RCC 7860 (cell line): Measurements from ENCODE around the gene PXDC1.

Experiments
- DNase-seq: peaks from one replicate; pipeline ENCODE4 v3.0.0-alpha.2; 2015; ENCODE audit warnings: low spot score
- FAIRE-seq: peaks from 2 replicates; lab custom pipeline; 2012; peaks lifted over from hg19 to GRCh38; lab: Jason Lieb, UNC

PXDC1 gene

GRCh38 chr6:3719462-3720308 is 31.8 kb downstream of the PXDC1 start:
- FAIRE-seq (no peak), DNase-seq (no peak)

- FAIRE-seq (no peak), DNase-seq (no peak)
Measured at GRCh38 chr6:3718407-3718806, 33.1 kb downstream of the PXDC1 start.

DNA sequence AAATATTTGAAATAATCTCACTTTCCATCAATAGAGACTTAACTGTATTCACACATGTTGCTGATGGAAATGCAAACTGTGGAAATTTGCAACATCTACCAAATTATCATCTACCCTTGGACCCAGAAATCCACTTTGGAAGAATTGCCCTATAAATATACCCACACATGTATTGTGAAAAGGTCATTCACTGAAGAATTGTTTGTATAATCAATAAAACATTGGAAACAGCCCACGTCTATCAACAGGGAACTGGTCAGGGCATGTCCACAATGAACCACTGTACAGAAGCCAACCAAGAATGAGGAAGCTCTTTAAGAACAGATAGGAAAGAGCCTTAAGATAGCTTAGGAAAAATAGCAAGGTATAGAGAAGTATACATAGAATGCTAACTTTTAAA is 36.2 kb downstream of the PXDC1 start:
- DNase-seq (no peak), FAIRE-seq (no peak)

DNA sequence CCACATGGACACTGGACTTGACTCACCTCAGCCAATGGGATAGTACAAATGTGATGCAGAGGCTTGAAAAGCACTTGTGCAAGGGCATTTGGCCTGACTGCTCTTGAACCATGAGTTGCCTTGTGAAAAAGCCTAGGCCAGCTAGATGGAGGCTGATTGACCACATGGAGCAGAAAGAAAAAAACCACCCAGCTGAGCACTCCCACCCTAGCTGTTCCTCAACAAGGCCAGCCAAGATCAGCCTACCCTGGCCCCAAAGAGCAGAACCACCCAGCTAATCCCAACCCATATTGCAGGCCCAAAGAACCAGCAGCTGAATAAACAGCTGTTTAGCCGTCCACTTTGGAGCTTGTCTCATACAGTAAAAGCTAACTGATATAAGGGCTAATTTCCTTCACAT is 36.7 kb downstream of the PXDC1 start:
- FAIRE-seq (no peak), DNase-seq (no peak)

DNA sequence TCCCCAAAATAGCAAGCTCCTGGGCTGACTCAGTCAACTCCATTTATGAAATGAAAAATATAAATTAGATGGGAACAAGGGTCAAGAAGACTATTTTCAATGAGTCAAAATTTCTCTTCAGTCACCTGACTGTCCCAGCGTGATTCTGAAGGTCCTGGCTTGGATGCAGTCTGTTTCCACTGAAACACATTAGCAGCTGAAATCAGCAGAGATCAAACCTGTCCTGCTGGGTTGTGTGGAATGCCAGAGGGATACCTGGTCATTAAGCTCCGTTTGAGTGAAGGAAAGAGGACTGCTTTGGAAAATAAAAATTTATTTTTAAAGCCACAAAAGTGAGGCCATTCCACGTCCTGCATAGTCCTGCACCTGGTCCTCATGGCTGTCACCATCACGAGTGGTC is 37.4 kb downstream of the PXDC1 start:
- DNase-seq (no peak), FAIRE-seq (no peak)

GRCh38 chr6:3712827-3713665 is 38.5 kb downstream of the PXDC1 start:
- DNase-seq: no peak
- no peak for FAIRE-seq

- no peak for FAIRE-seq
- no peak for DNase-seq
Measured at GRCh38 chr6:3711776-3712175, 39.7 kb downstream of the PXDC1 start.

DNA sequence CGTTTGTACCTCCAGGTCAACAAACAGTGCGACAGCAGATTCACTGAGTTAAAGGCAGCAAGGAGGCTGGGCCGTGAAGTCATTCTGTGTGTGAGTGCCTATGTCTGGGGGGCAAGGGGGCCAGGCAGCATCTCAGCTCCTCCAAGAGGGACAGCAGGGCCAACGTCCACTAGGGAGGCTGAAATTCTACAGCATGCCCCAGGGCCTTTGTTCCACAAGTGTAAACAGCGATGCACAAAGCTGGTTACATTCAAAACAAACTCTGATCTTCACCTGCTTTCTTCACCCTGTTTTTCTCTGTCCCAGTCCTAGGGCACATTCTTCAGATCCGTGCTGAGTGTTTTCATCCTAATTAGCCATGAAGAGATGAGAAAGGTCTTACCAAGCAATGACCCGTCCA is 41.1 kb downstream of the PXDC1 start:
- no peak for DNase-seq
- FAIRE-seq: no peak

DNA sequence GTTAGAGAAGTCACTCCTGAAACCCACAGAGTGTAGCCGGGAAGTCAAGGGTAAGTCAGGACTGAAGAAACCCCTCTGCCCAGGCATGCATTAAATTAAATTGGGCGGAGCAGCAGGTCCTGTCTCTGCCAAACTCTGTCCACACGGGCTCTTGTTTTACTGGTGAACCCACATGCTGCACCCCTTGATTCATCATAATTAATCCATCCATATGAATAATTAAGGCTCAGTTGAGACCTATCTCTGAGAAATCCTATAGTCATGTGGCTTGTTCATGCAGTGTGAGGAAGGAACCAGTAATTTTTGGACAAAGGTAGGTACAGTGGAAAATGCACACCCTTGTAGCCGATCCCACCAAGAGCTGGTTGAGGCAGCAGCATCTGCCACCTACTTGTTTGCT is 43.0 kb downstream of the PXDC1 start:
- FAIRE-seq (no peak), DNase-seq (no peak)

- DNase-seq: no peak
Measured at GRCh38 chr6:3707751-3708412, 43.6 kb downstream of the PXDC1 start.

DNA sequence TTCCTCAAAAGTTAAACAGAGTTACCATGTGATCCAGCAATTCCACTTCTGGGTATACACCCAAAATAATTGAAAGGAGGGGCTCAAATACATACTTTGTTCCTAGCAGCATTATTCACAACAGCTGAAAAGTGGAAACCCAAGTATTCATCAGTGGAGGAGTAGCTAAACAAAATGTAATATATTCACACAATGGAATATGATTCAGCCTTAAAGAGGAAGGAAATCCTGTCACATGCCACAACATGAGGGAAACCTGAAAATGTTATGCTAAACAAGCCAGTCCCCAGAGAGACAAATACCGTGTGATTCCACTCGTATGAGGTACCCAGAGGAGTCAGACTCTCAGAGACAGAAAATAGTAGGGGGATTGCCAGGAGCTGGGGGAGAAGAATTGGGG is 44.5 kb downstream of the PXDC1 start:
- FAIRE-seq: no peak
- DNase-seq: no peak

More at GRCh38 chr6:3707751-3708412, 43.6 kb downstream of the PXDC1 start:
- FAIRE-seq: no peak

GRCh38 chr6:3706547-3706946 is 45.0 kb downstream of the PXDC1 start:
- FAIRE-seq (no peak), DNase-seq (no peak)

GRCh38 chr6:3701631-3702030 is 49.9 kb downstream of the PXDC1 start:
- no peak for DNase-seq
- FAIRE-seq: no peak

DNA sequence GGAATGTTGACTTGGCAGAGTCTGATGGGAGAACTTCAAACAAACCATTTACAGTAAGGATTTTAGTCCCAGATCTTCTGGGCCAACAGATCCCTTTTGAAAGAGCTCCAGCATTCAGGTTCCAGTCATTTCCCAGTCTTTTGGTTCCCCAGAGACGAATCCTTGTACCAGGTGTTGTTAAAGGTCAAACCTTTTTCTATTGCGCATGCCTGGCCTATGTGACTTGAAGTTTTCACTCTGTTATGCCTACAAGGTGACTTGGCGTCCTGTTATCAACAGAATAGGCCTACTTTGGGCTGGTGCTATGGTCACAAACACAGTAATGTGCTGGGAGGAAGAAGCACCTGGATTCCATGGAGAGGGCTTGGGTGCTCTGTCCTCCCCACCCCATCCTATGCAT is 52.3 kb downstream of the PXDC1 start:
- DNase-seq (no peak), FAIRE-seq (no peak)

DNA sequence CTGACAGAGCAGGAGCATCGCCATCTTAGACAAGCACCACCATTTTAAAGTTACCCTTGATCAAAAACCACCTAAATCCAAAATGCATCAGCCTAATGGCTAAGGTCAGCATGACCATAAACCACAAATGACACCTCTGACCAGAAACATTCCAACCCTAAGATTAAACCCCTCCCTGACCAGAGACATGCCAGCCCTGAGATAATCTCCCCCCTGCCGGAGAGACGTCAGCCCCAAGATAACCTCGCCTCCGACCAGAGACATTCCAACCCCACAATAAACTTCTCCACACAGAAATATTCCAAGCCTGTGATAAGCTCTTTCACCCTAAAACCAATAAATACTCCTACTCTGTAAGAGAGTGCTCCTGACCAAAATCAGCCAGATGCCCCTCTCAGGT is 53.5 kb downstream of the PXDC1 start:
- FAIRE-seq: no peak
- peak; percentile 5 for DNase-seq

GRCh38 chr6:3697609-3698008 is 53.9 kb downstream of the PXDC1 start:
- peak; percentile 40 for DNase-seq
- no peak for FAIRE-seq

DNA sequence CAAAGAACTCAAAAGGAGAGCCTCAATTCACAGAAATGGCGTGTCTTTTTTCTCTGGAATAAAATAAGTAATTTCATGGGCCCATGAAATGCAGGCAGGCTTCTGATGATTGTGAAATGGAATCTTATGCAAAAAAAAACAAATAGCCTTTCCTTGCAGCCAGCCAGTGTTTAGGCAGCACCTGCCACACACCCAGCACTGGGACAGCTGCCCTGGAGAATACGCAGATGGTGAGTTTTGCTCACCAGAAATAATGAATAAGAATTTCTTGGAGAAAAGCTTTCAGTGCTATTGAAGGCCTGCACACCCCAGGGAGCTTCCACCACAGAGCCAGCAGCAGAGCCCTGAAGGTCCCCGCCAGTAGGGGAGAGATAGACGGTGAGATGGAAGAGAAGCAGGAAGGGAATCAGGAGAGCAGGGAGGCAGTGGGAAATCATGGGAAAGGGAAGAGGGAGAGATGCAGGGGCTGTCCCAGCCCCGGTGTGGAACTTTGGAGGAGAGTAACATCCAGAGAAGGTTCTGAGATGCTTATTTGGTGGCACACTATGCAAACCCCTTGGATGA is 54.9 kb downstream of the PXDC1 start:
- no peak for DNase-seq
- FAIRE-seq: no peak

DNA sequence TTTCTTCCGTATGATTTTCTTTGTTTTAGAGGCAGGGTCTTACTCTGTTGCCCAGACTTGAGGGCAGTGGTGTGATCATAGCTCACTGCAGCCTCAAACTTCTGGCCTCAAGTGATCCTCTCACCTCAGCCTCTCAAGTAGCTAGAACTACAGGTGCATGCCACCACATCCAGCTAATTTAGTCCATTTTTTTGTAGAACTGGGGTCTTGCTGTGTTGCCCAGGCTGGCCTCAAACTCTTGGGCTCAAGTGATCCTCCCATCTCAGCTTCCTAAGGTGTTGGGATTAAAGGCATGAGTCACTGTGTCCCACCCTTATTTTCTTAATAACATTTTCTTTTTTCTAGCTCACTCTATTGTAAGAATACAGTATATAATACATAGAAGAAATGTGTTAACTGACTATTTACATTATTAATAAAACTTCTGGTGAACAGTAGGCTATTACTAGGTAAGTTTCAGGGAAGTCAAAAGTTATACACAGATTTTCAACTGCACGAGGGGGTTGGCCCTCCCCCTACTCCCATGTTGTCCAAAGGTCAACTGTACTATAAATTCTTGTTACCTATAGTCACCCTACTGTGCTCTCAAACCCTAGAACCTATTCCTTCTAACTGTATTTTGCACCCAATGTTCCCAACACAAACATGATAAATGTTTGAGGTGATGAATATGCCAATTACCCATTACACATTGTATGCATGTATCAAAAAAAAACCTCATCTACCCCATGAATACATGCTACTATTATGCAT is 56.3 kb downstream of the PXDC1 start:
- DNase-seq (no peak), FAIRE-seq (no peak)

DNA sequence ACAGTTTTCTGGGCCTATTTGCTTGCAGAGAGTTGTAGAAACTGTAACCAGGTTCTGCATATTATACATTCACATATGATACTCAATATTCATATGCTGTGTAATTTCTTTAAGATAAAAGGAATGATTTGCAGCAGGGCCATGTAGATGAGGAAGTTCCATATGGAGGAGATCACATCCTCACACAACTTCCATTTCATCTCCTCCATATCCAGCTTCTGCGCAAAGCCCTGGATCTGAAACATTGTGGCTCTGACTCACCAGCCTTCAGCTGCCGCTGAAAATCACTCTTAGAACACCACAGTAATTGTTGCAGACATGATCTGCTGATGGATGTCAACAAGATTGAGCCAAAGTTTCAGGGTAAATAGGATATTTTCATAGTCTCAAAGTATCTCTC is 57.7 kb downstream of the PXDC1 start:
- no peak for FAIRE-seq
- DNase-seq: no peak

GRCh38 chr6:3690506-3690905 is 61.0 kb downstream of the PXDC1 start:
- DNase-seq (no peak), FAIRE-seq (no peak)

DNA sequence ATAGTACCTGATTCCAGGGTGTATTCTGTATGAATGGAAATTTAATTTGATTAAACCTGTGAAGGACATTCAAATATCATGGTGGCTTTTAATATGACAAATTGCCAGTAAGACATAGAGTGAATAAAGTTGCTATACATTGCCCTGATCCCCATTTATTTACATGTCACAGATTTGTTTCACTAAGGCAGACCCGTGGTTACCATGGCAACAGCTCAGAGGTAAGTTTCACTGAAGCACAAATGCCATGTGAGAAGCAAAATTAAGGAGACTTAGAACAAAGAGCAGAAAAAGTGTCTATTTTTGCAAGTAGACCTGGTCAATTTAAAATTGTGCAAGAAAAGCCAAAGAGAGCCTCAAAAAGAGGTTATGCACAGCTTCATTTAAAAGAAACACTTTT is 63.7 kb downstream of the PXDC1 start:
- FAIRE-seq (no peak), DNase-seq (no peak)
